ENCODE results near the gene CYP3A7.
"Not testable (repeated sequence)": the region's sequence is repeated elsewhere in the genome, so short reads cannot be mapped to it uniquely, and the experiment has no call there.

CYP3A7 gene

DNA sequence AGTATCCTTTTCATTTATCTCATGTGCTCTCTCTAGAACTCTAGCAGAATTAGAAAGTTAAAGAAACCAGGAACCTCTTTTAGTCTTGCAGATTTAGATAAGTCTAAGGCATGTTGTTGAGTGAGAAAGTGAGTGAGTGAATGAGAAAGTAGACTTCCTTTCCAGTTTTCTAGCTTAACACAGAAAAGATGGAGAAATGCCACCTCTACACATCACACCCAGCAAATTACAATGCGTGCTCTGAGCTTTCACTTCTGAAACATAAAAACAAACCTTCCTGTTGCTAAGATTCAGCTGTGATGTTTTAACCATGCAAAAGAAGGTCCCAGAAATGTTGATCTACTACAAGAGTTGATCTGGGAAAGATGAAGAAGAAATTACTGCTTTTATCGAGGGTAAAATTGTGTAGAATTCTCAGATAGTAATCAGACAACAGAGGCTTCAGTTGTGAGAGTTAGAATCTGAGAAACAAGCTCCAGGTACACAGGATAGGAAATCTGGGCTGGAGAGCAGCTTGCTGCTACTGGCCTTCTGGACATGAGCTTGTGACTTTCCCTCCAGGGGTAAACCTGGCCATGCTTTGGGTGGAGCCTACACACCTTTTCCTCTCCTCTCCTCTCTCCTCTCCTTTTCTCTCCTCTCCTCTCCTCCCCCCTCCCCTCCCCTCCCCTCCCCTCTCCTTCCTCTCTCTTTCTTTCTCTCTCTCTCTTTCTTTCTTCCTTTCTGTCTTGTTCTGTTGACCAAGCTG is 59.8 kb downstream of the CYP3A7 start:
- in situ Hi-C loops (cut with MboI; ENCODE audit: low sequenced_read_pairs) = no loop called here

DNA sequence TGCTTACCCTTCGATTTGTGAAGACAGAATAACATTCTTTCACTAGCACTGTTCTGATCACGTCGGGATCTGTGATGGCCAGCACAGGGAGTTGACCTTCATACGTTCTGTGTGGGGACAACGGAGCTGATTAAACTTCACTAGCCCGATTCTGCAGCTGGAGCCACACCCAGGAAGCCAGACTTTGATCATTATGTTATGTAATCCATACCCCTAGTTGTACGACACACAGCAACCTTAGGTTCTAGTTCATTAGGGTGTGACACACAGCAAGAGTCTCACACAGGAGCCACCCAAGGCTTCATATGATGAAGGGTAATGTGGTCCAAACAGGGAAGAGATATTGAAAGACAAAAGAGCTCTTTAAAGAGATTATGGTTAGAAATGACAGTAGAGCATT is 62.4 kb downstream of the CYP3A7 start:
- in situ Hi-C loops (cut with MboI; ENCODE audit: low sequenced_read_pairs) = no loop called here

DNA sequence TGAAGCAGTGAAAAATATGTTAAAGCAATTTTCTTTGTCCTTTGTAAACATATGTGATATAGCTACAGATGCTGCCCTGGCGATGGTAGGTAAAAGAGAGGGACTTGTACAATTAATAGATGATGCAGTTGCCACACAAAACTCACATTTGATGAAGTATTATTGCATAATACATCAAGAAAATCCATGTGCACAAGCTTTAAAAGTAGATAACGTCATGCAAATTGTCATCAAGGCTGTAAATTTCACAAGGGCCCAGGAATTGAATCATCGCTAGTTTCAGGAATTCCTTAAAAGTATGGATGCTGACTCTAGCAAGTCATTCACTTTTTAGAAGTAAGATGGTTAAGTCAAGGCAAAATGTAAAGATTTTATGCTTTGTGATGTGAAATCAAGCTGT is 65.2 kb downstream of the CYP3A7 start:
- in situ Hi-C loops (cut with MboI; ENCODE audit: low sequenced_read_pairs) = no loop called here

DNA sequence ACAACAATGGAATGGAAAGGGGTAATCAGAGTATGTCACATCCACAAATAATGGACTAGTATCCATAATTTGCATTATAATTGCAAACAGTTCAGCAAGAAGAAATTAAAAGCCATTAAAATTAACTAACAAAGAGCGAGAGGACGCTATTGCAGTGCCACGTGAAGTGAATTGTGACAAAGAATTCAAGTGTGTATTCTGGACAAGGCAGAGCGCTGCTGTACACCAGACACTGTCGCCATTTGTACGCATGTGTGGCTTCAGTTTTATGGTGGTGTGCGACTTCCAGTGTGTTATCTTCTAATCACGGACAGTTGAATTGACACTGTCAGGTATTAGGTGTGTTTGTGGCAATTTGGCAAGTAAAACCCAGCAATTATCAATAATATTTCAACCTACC is 66.5 kb downstream of the CYP3A7 start:
- in situ Hi-C loops (cut with MboI; ENCODE audit: low sequenced_read_pairs) = no loop called here

- in situ Hi-C loops (cut with MboI; ENCODE audit: low sequenced_read_pairs) = no loop called here
Measured at GRCh38 chr7:99667179-99667578, 67.8 kb downstream of the CYP3A7 start.

DNA sequence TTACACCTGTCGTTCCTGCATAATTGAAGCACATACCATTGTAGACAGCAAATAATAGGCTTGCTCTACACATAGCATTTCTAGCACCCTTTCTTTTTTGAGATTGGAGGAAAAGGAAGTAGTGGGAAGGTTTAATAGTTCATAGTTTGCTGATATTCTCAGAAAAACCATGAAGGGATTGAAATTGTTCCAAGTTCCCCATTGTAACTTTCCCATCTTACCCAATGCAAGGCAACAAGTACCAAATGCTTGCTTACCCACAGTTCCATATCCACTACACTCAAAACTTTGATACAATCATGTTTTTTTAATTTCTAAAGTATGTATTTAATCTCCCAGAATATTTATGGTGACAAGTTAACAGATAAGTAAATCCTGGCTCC is 69.0 kb downstream of the CYP3A7 start:
- in situ Hi-C loops (cut with MboI; ENCODE audit: low sequenced_read_pairs) = no loop called here

DNA sequence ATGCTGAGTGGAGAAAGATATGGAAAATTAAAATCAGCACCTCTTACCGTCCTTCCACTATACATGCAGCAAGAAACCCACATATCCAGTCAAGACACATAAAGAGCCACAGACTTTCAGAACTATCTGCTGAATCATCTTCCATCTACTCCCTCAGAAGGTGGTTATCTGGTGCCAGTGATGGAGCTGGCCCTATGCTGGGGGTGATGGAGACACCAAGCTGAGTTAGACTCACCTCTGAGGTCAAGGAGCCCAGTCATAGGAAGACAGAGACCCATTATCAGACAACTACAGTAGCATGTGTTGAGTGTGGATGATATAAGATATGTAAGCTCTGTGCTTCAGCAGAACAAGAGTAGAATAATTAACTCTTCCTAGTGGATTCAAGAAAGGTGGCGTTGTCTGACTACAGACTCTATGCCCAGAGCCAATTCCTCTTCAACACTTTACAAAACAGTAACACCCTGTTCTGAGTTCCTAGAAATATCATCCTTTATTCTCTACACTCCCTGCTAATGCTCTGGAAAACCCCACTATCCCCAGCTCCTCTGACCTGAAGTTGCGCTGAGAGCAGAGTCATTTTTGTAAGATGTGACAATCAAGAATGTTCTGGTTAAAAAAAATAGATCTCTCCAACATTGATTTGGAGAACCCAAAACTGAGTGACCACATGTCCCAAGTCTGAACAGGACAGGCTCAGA is 69.5 kb downstream of the CYP3A7 start:
- in situ Hi-C loops (cut with MboI; ENCODE audit: low sequenced_read_pairs) = no loop called here

DNA sequence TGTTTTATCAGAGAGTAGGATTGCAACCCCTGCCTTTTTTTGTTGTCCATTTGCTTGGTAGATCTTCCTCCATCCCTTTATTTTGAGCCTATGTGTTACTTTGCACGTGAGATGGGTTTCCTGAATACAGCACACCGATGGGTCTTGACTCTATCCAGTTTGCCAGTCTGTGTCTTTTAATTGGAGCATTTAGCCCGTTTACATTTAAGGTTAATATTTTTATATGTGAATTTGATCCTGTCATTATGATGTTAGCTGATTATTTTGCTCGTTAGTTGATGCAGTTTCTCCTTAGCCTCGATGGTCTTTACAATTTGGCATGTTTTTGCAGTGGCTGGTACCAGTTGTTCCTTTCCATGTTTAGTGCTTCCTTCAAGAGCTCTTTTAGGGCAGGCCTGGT is 77.1 kb downstream of the CYP3A7 start:
- in situ Hi-C loops (cut with MboI; ENCODE audit: low sequenced_read_pairs) = not testable (repeated sequence)
